ENCODE measurements around the gene WDR90. TPM values are rescaled to one million over a fixed set of nuclear protein-coding genes. Genes with fewer than 3 reads are reported as not detected.

The WDR90 gene
- total RNA-seq, 4 donors from 2014 or later, result 11.1 to 32.1 (median 18.9) TPM

- intact Hi-C loops (cut with DNase I; ENCODE audit: low total_unique reads), result no loop called here
- no peak for DNase-seq (ENCODE audit: low spot score in 2 of 2)
- no peak for TF ChIP-seq POLR2A (IDR thresholded peaks at IDR 0.05)
- no peak for TF ChIP-seq CTCF (IDR thresholded peaks at IDR 0.05)
- no peak overlapping the region for H3K4me3 ChIP-seq (ENCODE audit: low read depth, poor library complexity, severe bottlenecking)
- 79 to 97% methylated on average over 13 to 20 of the region's 22 CpGs for WGBS, 2 donors
These were observed 25.2 kb downstream of the WDR90 start for GRCh38 chr16:674214-674881.

- intact Hi-C loops (cut with DNase I; ENCODE audit: low total_unique reads), result no loop called here
These were observed 26.1 kb downstream of the WDR90 start, which contains the start of gene RHBDL1 for GRCh38 chr16:674968-675883. TSS of gene RHBDL1 (plus strand) at chr16:675671. CDS start at chr16:675791, 120 bp downstream.

GRCh38 chr16:675884-676564 is 26.9 kb downstream of the WDR90 start:
- 49 to 54% methylated on average over 6 to 22 of the region's 25 CpGs for WGBS, 2 donors
- no peak for DNase-seq (ENCODE audit: low spot score in 2 of 2)
- intact Hi-C loops (cut with DNase I; ENCODE audit: low total_unique reads), result no loop called here
- TF ChIP-seq POLR2A (IDR thresholded peaks at IDR 0.05) (no peak), CTCF (IDR thresholded peaks at IDR 0.05) (no peak)
- H3K4me3 ChIP-seq (ENCODE audit: low read depth, poor library complexity, severe bottlenecking), result no peak overlapping the region

More at GRCh38 chr16:674968-675883, 26.1 kb downstream of the WDR90 start, which contains the start of gene RHBDL1:
- H3K4me3 ChIP-seq (ENCODE audit: low read depth, poor library complexity, severe bottlenecking), result no peak within 1 kb of the TSS
- 10 to 11% methylated on average over 33 to 37 of the region's 73 CpGs for WGBS, 2 donors
- no peak for DNase-seq (ENCODE audit: low spot score in 2 of 2)
- TF ChIP-seq CTCF (IDR thresholded peaks at IDR 0.05) (no peak), POLR2A (IDR thresholded peaks at IDR 0.05) (no peak)

DNA sequence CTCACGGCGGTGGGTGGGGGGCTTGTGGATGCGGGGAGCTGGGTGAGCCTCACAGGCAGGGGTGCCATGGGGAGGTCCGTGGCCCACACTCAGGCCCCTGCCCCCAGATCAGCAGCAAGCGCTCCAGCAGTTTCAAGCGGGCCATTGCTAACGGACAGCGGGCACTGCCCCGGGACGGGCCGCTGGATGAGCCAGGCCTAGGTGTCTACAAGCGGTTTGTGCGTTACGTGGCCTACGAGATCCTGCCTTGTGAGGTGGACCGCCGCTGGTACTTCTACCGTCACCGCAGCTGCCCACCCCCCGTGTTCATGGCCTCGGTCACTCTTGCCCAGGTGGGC is 27.4 kb downstream of the WDR90 start:
- H3K4me3 ChIP-seq (ENCODE audit: low read depth, poor library complexity, severe bottlenecking), result no peak overlapping the region
- TF ChIP-seq CTCF (IDR thresholded peaks at IDR 0.05), result no peak
- no peak for TF ChIP-seq POLR2A (IDR thresholded peaks at IDR 0.05)
- WGBS, 2 donors, result 46 to 81% methylated on average over 19 to 20 of the region's 21 CpGs
- no peak for DNase-seq (ENCODE audit: low spot score in 2 of 2)
- intact Hi-C loops (cut with DNase I; ENCODE audit: low total_unique reads), result no loop called here

DNA sequence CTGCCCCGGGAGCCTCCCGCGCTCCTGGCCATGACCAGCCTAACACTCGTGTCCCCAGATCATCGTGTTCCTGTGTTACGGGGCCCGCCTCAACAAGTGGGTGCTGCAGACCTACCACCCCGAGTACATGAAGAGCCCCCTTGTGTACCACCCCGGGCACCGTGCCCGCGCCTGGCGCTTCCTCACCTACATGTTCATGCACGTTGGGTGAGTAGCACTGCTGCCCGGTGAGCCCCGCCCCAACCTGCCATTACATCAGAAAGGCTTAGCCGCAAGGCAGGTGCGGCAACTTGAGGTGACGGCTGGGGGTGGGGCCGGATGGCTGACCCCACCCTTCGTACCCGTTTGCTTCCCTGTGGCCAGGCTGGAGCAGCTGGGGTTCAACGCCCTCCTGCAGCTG is 27.7 kb downstream of the WDR90 start:
- DNase-seq (ENCODE audit: low spot score in 2 of 2), result peak; percentile 76 to 93
- 49 to 57% methylated on average over 21 to 22 of the region's 23 CpGs for WGBS, 2 donors
- intact Hi-C loops (cut with DNase I; ENCODE audit: low total_unique reads), result no loop called here
- H3K4me3 ChIP-seq (ENCODE audit: low read depth, poor library complexity, severe bottlenecking), result no peak overlapping the region
- TF ChIP-seq CTCF (IDR thresholded peaks at IDR 0.05), result no peak
- TF ChIP-seq POLR2A (IDR thresholded peaks at IDR 0.05), result no peak
